ENCODE results near the gene RBX1. TPM values are rescaled to one million over a fixed set of nuclear protein-coding genes. Genes with fewer than 3 reads are reported as not detected.

RBX1 gene
- total and polyA plus RNA-seq, 2 of the 4 experiments (the other 2 are of a cell fraction): 72.4 to 84.5 TPM

DNA sequence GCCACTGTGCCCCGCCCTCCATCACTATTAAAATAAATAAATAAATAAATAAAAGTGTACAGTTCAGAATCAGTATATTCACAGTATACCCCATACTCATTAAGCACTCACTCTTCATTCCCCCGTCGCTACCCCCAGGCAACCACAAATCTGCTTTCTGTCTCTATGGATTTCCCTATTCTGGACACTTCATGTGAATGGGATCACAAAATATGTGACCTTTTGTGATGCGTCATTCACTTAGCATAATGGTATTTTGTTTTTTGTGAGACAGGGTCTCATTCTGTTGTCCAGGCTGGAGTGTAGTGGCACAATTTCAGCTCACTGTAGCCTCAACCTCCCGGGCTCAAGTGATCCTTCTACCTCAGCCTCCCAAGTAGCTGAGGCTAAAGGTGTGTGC lies 52.8 kb downstream of the RBX1 start:
- H2BK20ac ChIP-seq (ENCODE audit: low read depth, low read length): no peak overlapping the region
- no peak overlapping the region for H3K27ac ChIP-seq (ENCODE audit: insufficient read depth, low read length)
- H2BK120ac ChIP-seq (ENCODE audit: low read depth, low read length): no peak overlapping the region
- H2BK5ac ChIP-seq (ENCODE audit: low read depth, low read length, poor library complexity, severe bottlenecking): no peak overlapping the region
- H4K5ac ChIP-seq (ENCODE audit: low read depth, low read length): no peak overlapping the region
- H3K9ac ChIP-seq (ENCODE audit: low read depth, low read length): no peak overlapping the region
- no CpG with 5 or more reads among the region's 5 CpGs for WGBS, 2 experiments (ENCODE audit: extremely low coverage in 2 of 2, insufficient read length in 1 of 2)
- ATAC-seq (ENCODE audit: low read depth) (no peak), DNase-seq (no peak)
- no peak overlapping the region for H3K23ac ChIP-seq (ENCODE audit: low read depth, low read length)
- H3K4ac ChIP-seq (ENCODE audit: low read depth, low read length): no peak overlapping the region
- in situ Hi-C loops (cut with MboI; ENCODE audit: low sequenced_read_pairs): no loop called here
- dilution Hi-C loops (cut with HindIII; ENCODE audit: low sequenced_read_pairs, unreplicated experiment): no loop called here
- H3K36me3 ChIP-seq (ENCODE audit: control insufficient read depth, insufficient read depth, low read length): no peaks in the 10 kb centered on the region
- no peaks in the 10 kb centered on the region; the same call in 1 of the 2 replicates for H3K27me3 ChIP-seq (ENCODE audit: control insufficient read depth, insufficient read depth, low read length)
- H2AK5ac ChIP-seq (ENCODE audit: low read depth, low read length): no peak overlapping the region
- POLR2A ChIA-PET (ENCODE audit: unreplicated experiment): no interaction called here
- no peak overlapping the region for H3K18ac ChIP-seq (ENCODE audit: low read depth, low read length)
- H3K79me1 ChIP-seq (ENCODE audit: low read depth in 1 of 2, low read length in 2 of 2): no peaks in the 10 kb centered on the region
- H4K8ac ChIP-seq (ENCODE audit: low read depth in 2 of 2, low read length in 2 of 2): no peak overlapping the region
- H4K20me1 ChIP-seq (ENCODE audit: insufficient read depth, low read length): no peaks in the 10 kb centered on the region
- H3K14ac ChIP-seq (replicated peaks; ENCODE audit: low read depth, low read length): no peak overlapping the region
- H4K91ac ChIP-seq (ENCODE audit: insufficient read depth, low read depth, low read length): no peak overlapping the region
- H3K9me1 ChIP-seq (ENCODE audit: insufficient read depth, low read length): no peaks in the 10 kb centered on the region
- no peak overlapping the region for H3K56ac ChIP-seq (ENCODE audit: extremely low read depth, insufficient read depth, low read length)
- no TSS peak for BruUV-seq (replicated peaks)
- H3K4me3 ChIP-seq (ENCODE audit: insufficient read depth, low read depth, low read length): no peak overlapping the region
- H3K4me1 ChIP-seq (ENCODE audit: control insufficient read depth, insufficient read depth, low read length): peaks cover 7% of the 10 kb centered on the region; the same call in 1 of the 2 replicates
- H2AK9ac ChIP-seq (replicated peaks; ENCODE audit: low read depth, low read length, poor library complexity): no peak overlapping the region
- H2AFZ ChIP-seq (replicated peaks; ENCODE audit: low read length, poor library complexity): no peak overlapping the region
- no peak overlapping the region for H2BK15ac ChIP-seq (ENCODE audit: low read depth, low read length)
- CTCF ChIA-PET: interaction anchor here (0.9 kb wide), 1 partner anchor 11 kb away, joined by 4 read pairs; no protein-coding TSS in a partner anchor
- no peaks in the 10 kb centered on the region for H3K9me3 ChIP-seq (ENCODE audit: control insufficient read depth, insufficient read depth, low read length)
- intact Hi-C loops (cut with micrococcal nuclease): no loop called here
- H3K4me2 ChIP-seq (ENCODE audit: low read depth, low read length): no peak overlapping the region
- TF ChIP-seq RCOR1 (IDR thresholded peaks at IDR 0.05; ENCODE audit: insufficient replicate concordance, low read length) (no peak), NFE2L2 (IDR thresholded peaks at IDR 0.05; ENCODE audit: low read depth, low read length) (no peak), BHLHE40 (IDR thresholded peaks at IDR 0.05; ENCODE audit: low read depth, low read length) (no peak), RAD21 (IDR thresholded peaks at IDR 0.05; ENCODE audit: low read length) (no peak), SMC3 (IDR thresholded peaks at IDR 0.05; ENCODE audit: low read depth, low read length) (no peak), MAFK (IDR thresholded peaks at IDR 0.05; ENCODE audit: low read depth, low read length) (no peak), CEBPB (IDR thresholded peaks at IDR 0.05; ENCODE audit: low read depth, low read length) (no peak), CHD1 (IDR thresholded peaks at IDR 0.05; ENCODE audit: low read depth, low read length) (no peak), RFX5 (IDR thresholded peaks at IDR 0.05; ENCODE audit: low read depth, low read length) (no peak), FOS (IDR thresholded peaks at IDR 0.05; ENCODE audit: low read depth, low read length) (no peak), ELK1 (IDR thresholded peaks at IDR 0.05; ENCODE audit: borderline replicate concordance, low read depth, low read length) (no peak), MXI1 (IDR thresholded peaks at IDR 0.05; ENCODE audit: borderline replicate concordance, low read depth, low read length) (no peak), MAZ (IDR thresholded peaks at IDR 0.05; ENCODE audit: borderline replicate concordance, low read depth, low read length) (no peak), POLR2A (IDR thresholded peaks at IDR 0.05; ENCODE audit: low read depth, low read length) (no peak), USF2 (IDR thresholded peaks at IDR 0.05; ENCODE audit: low read depth, low read length) (no peak)
- TF ChIP-seq, protein P1, sequence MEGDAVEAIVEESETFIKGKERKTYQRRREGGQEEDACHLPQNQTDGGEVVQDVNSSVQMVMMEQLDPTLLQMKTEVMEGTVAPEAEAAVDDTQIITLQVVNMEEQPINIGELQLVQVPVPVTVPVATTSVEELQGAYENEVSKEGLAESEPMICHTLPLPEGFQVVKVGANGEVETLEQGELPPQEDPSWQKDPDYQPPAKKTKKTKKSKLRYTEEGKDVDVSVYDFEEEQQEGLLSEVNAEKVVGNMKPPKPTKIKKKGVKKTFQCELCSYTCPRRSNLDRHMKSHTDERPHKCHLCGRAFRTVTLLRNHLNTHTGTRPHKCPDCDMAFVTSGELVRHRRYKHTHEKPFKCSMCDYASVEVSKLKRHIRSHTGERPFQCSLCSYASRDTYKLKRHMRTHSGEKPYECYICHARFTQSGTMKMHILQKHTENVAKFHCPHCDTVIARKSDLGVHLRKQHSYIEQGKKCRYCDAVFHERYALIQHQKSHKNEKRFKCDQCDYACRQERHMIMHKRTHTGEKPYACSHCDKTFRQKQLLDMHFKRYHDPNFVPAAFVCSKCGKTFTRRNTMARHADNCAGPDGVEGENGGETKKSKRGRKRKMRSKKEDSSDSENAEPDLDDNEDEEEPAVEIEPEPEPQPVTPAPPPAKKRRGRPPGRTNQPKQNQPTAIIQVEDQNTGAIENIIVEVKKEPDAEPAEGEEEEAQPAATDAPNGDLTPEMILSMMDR (conservative IDR thresholded peaks at IDR 0.05; ENCODE audit: low read depth, low read length): no peak

Measured in IMR-90 (cell line).